RWPE2 (cell line): Measurements from ENCODE around the gene FRMPD2.

Source experiments
- ATAC-seq: fragments of 200-7000 bp; cut with Tn5 transposase; 3 replicates; pipeline ENCODE4 v1.9.1; 2021; ENCODE audit warnings: low read depth
- DNase-seq: peaks from one replicate; pipeline ENCODE4 v3.0.0-alpha.2; 2020; ENCODE audit warnings: low spot score
- H3K27ac ChIP-seq: fragments of 450-650 bp; 2 replicates; pipeline ENCODE4 v1.5.1; 2017; ENCODE audit warnings: mild to moderate bottlenecking; ENCODE audit not compliant: poor library complexity, severe bottlenecking
- H3K27me3 ChIP-seq: fragments of 250-450 bp; sonication (Bioruptor Pico); 2 replicates; pipeline ENCODE4 v1.5.1; 2021; ENCODE audit warnings: mild to moderate bottlenecking, moderate library complexity; ENCODE audit not compliant: insufficient read depth, poor library complexity, severe bottlenecking
- H3K36me3 ChIP-seq: fragments of 250-450 bp; sonication (Bioruptor Pico); 2 replicates; pipeline ENCODE4 v1.5.1; 2020; ENCODE audit warnings: low read depth, mild to moderate bottlenecking, moderate library complexity
- H3K4me1 ChIP-seq: fragments of 250-450 bp; sonication (Bioruptor Pico); 2 replicates; pipeline ENCODE4 v1.5.1; 2021; ENCODE audit warnings: mild to moderate bottlenecking, moderate library complexity; ENCODE audit not compliant: insufficient read depth, poor library complexity, severe bottlenecking
- H3K4me3 ChIP-seq: fragments of 250-450 bp; sonication (Bioruptor Pico); 2 replicates; pipeline ENCODE4 v1.5.1; 2021; ENCODE audit warnings: mild to moderate bottlenecking, moderate library complexity; ENCODE audit not compliant: severe bottlenecking
- H3K9me3 ChIP-seq: fragments of 250-450 bp; sonication (Bioruptor Pico); 2 replicates; pipeline ENCODE4 v1.5.1; 2021; ENCODE audit warnings: mild to moderate bottlenecking, moderate library complexity; ENCODE audit not compliant: severe bottlenecking
- CTCF ChIP-seq: fragments of 450-650 bp; IDR thresholded peaks from one replicate; pipeline ENCODE4 v1.5.1; 2017; ENCODE audit warnings: mild to moderate bottlenecking, moderate library complexity; ENCODE audit not compliant: poor library complexity, severe bottlenecking

FRMPD2 gene

GRCh38 chr10:48211777-48212176 is 62.7 kb downstream of the FRMPD2 start:
- no peaks in the 10 kb centered on the region for H3K4me1 ChIP-seq
- ATAC-seq (no peak), DNase-seq (no peak)
- H3K27ac ChIP-seq, result no peak overlapping the region
- TF ChIP-seq CTCF, result no peak
- no peaks in the 10 kb centered on the region for H3K36me3 ChIP-seq
- H3K27me3 ChIP-seq, result no peaks in the 10 kb centered on the region
- H3K4me3 ChIP-seq, result no peak overlapping the region
- H3K9me3 ChIP-seq, result no peaks in the 10 kb centered on the region

GRCh38 chr10:48210966-48211365 is 63.5 kb downstream of the FRMPD2 start:
- TF ChIP-seq CTCF, result no peak
- H3K27me3 ChIP-seq, result no peaks in the 10 kb centered on the region
- H3K27ac ChIP-seq, result no peak overlapping the region
- H3K4me1 ChIP-seq, result no peaks in the 10 kb centered on the region
- no peaks in the 10 kb centered on the region for H3K9me3 ChIP-seq
- DNase-seq, result no peak
- H3K36me3 ChIP-seq, result no peaks in the 10 kb centered on the region
- no peak for ATAC-seq
- H3K4me3 ChIP-seq, result no peak overlapping the region

- H3K4me3 ChIP-seq, result no peak overlapping the region
- no peak for TF ChIP-seq CTCF
- ATAC-seq (no peak), DNase-seq (no peak)
- no peak overlapping the region for H3K27ac ChIP-seq
- H3K27me3 ChIP-seq, result no peaks in the 10 kb centered on the region
- H3K36me3 ChIP-seq, result no peaks in the 10 kb centered on the region
- H3K9me3 ChIP-seq, result no peaks in the 10 kb centered on the region
- no peaks in the 10 kb centered on the region for H3K4me1 ChIP-seq
Observed at GRCh38 chr10:48210391-48210790, 64.1 kb downstream of the FRMPD2 start.

- H3K36me3 ChIP-seq, result no peaks in the 10 kb centered on the region
- H3K9me3 ChIP-seq, result no peaks in the 10 kb centered on the region
- DNase-seq (no peak), ATAC-seq (no peak)
- H3K27ac ChIP-seq, result no peak overlapping the region
- TF ChIP-seq CTCF, result no peak
- no peak overlapping the region for H3K4me3 ChIP-seq
- no peaks in the 10 kb centered on the region for H3K4me1 ChIP-seq
- H3K27me3 ChIP-seq, result no peaks in the 10 kb centered on the region
Observed at GRCh38 chr10:48209241-48209640, 65.3 kb downstream of the FRMPD2 start.

GRCh38 chr10:48207853-48208252 is 66.6 kb downstream of the FRMPD2 start:
- Histone ChIP-seq H3K4me1 (no peaks in the 10 kb centered on the region), H3K27me3 (no peaks in the 10 kb centered on the region), H3K27ac (no peak overlapping the region), H3K4me3 (no peak overlapping the region), H3K9me3 (no peaks in the 10 kb centered on the region), H3K36me3 (no peaks in the 10 kb centered on the region)
- DNase-seq, result no peak
- no peak for TF ChIP-seq CTCF
- ATAC-seq, result no peak
